WERI-Rb-1 (cell line): ENCODE results near the gene BRD8.
A peak's percentile ranks its signal among the peaks of the same experiment; 100 is the strongest.
"Not testable (repeated sequence)": the region's sequence is repeated elsewhere in the genome, so short reads cannot be mapped to it uniquely, and the experiment has no call there.

Experiments used
- DNase-seq: peaks from one replicate; pipeline ENCODE4 v3.0.0-alpha.2; 2020
- H3K27ac ChIP-seq: fragments of 250-450 bp; sonication (Bioruptor Pico); 2 replicates; pipeline ENCODE4 v1.5.1; 2020; ENCODE audit warnings: mild to moderate bottlenecking, moderate library complexity
- H3K27me3 ChIP-seq: fragments of 250-450 bp; sonication (Bioruptor Pico); 2 replicates; pipeline ENCODE4 v1.5.1; 2021; ENCODE audit warnings: mild to moderate bottlenecking, low read depth, moderate library complexity; ENCODE audit not compliant: insufficient read depth, severe bottlenecking
- H3K36me3 ChIP-seq: fragments of 250-450 bp; sonication (Bioruptor Pico); 2 replicates; pipeline ENCODE4 v1.5.1; 2020; ENCODE audit warnings: mild to moderate bottlenecking, moderate library complexity
- H3K4me3 ChIP-seq: 2 replicates; pipeline ENCODE4 v1.5.1; 2011; ENCODE audit warnings: low read depth, mild to moderate bottlenecking, control low read depth, low read length
- H3K9me3 ChIP-seq: fragments of 250-450 bp; sonication (Bioruptor Pico); 2 replicates; pipeline ENCODE4 v1.5.1; 2021; ENCODE audit warnings: mild to moderate bottlenecking, moderate library complexity; ENCODE audit not compliant: severe bottlenecking
- CTCF ChIP-seq: IDR thresholded peaks from 2 replicates; pipeline ENCODE4 v1.5.1; 2011; ENCODE audit warnings: low read depth, mild to moderate bottlenecking, control low read depth, inconsistent platforms, low read length

Gene BRD8

DNA sequence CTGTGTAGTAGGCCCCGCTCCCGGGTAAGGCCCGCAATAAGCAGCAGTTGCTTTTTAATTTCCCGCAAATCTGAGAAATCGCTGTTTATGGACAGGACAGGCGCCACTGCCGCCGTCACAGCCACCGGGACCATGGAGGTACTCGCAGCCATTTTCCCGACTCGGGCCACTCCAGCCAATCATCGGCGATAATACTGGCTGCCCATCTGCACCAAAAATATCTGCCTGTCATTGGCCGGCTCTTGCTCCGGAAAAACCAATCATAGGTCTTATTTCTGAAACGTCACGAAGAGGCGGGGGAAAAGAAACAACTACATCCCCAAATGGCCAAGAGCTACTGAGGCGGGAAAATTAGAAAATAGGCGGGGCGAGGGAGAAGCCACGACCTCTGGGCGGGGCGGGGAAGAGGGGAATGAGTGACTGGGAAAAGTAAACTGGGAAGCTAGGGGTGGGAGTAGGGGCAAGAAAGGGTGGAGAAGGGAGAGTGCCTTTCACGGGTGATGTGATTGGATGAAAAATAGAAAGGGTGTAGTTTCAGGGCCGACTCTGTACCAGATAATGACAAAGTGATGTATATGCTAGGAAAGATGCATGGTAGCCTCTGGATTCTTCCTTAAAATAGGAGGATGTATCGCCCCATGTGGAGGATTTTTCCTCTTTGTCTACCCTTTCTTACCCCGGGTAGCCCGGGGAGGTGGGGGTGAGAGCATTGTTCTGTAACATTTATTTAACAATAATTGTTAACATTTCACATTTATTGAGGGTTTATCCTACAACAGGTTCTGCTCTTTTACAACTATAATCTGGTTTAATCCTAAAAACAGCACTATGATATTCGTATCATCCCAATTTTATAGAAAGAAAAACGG, 35.0 kb upstream of the BRD8 start, which contains the start of gene CDC23:
CDC23 (minus strand) TSS at position 163 of the 869 bp plus-strand sequence; CDS start at position 152, 11 bp downstream.
- no peak for TF ChIP-seq CTCF
- peak; percentile 95 for DNase-seq

DNA sequence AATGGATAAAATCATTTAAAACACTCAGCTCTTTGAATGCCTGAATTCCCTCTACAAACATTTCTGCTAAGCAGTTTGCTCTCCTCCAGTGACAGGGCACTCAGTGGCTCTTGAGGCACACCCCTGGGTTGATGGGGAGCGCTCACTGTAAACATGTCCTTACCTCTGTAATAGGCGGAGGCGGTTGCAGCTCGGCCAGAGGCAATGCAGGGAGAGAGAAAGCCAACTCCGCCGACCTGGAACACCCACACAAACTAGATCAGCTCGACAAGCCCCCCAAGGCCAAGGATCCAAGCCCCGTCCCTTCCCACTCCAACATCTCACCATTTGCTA, 34.4 kb upstream of the BRD8 start:
- H3K36me3 ChIP-seq, result peaks cover 26% of the 10 kb centered on the region
- peak overlapping the region; percentile 96 for H3K4me3 ChIP-seq
- peak; percentile 12 for DNase-seq

More for the DNA sequence above, 35.0 kb upstream of the BRD8 start, which contains the start of gene CDC23:
- Histone ChIP-seq H3K4me3 (peak within 1 kb of the TSS; percentile 96), H3K27me3 (no peaks in the 10 kb centered on the region), H3K27ac (peak within 1 kb of the TSS; percentile 82), H3K36me3 (peaks cover 26% of the 10 kb centered on the region), H3K9me3 (no peaks in the 10 kb centered on the region)

GRCh38 chr5:138210985-138211384, 32.6 kb upstream of the BRD8 start:
- no peak for TF ChIP-seq CTCF
- DNase-seq, result no peak
- H3K36me3 ChIP-seq, result peaks cover 32% of the 10 kb centered on the region
- H3K4me3 ChIP-seq, result no peak overlapping the region
- H3K27ac ChIP-seq, result no peak overlapping the region
- no peaks in the 10 kb centered on the region for H3K9me3 ChIP-seq
- no peaks in the 10 kb centered on the region for H3K27me3 ChIP-seq

More for the DNA sequence above, 34.4 kb upstream of the BRD8 start:
- H3K27ac ChIP-seq, result peak overlapping the region; percentile 82
- no peaks in the 10 kb centered on the region for H3K9me3 ChIP-seq
- H3K27me3 ChIP-seq, result no peaks in the 10 kb centered on the region
- no peak for TF ChIP-seq CTCF

- peaks cover 66% of the 10 kb centered on the region for H3K36me3 ChIP-seq
- H3K4me3 ChIP-seq, H3K27me3 ChIP-seq, DNase-seq, H3K27ac ChIP-seq, H3K9me3 ChIP-seq: not testable (repeated sequence)
Measured at GRCh38 chr5:138193859-138194258, 15.4 kb upstream of the BRD8 start.

DNA sequence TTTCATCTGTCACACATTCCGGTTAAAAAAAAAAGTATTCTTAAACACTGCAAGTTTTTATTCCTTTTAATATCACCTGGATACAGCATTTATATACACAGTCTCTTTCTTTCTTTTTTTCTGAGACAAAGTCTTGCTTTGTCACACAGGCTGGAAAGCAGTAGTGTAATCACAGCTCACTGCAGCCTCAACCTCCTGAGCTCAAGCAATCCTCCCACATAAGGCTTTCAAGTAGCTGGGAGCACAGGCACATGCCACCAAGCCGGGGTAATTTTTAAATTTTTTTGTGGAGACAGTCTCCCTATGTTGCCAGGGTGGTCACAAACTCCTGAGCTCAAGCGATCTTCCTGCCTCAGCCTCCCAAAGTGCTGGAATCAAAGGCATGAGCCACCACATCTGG, 14.4 kb upstream of the BRD8 start:
- no peak overlapping the region for H3K27ac ChIP-seq
- no peak overlapping the region for H3K4me3 ChIP-seq
- H3K27me3 ChIP-seq, result no peaks in the 10 kb centered on the region
- no peak for DNase-seq
- H3K36me3 ChIP-seq, result peaks cover 68% of the 10 kb centered on the region
- TF ChIP-seq CTCF, result no peak
- H3K9me3 ChIP-seq, result no peaks in the 10 kb centered on the region

DNA sequence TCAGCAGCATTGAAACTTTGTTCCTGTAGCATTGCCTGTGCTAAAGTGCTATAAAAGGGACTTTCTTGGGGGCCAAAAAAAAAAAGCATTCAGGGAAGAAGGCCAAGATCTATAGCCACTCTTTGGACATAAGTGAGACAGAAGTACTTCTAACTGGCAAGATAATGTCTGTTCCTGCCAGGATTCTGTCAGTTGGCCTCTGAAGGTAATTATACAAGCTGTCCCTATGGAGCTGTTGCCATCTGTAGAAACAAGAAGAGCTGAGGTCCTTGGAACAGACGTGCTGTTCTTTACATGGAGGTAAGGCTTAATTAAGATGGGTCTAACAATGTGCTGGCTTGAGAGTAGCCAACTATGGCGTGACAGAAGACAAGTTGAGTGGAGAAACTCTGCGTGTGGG, 10.2 kb upstream of the BRD8 start:
- TF ChIP-seq CTCF, result no peak
- Histone ChIP-seq H3K9me3 (no peaks in the 10 kb centered on the region), H3K27me3 (no peaks in the 10 kb centered on the region), H3K36me3 (peaks cover 89% of the 10 kb centered on the region), H3K4me3 (no peak overlapping the region), H3K27ac (no peak overlapping the region)
- DNase-seq, result no peak
